Superior temporal gyrus (tissue), 1 donor: ENCODE data around the gene CNTF.

ENCODE experiments used
- DNase-seq: peaks from one replicate; pipeline ENCODE4 v3.0.0-alpha.2; 2016; ENCODE audit errors: extremely low spot score

Gene CNTF

DNA sequence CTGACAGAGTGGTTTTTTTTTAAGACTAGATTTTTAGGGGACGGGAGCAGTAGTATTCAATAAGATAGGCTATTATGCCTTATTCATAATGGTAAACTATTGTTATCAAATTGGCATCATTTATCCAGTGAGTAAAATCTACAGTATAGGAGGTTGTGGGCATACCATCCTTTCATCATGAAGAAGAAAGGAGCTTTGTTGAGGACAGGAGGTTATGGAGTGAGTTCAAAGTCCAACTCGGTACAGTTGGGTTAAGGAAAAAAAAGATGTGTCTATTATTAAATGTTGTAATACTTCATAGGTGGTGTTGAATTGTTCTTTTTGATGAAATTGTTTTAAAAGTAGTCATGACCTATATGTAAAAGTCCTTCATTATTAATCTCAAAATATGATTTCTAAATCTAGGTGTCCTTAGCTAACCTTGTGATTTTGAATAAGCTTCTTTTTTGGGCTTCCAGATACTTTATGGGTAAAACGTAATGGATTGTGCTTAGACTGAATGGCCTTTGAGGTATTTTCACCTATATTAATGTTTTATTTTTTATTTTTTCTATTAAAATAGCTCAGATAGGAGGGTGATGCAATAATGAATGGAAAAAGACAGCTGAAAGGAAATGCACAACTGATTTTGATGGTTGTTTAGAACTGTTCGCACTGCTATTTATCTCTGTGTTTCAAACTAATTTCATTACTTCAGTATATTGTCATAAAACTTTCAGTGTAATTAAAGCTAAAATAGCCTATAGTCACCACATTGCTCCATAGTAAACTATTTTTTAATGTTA lies 15.3 kb upstream of the CNTF start:
- DNase-seq: no peak

DNA sequence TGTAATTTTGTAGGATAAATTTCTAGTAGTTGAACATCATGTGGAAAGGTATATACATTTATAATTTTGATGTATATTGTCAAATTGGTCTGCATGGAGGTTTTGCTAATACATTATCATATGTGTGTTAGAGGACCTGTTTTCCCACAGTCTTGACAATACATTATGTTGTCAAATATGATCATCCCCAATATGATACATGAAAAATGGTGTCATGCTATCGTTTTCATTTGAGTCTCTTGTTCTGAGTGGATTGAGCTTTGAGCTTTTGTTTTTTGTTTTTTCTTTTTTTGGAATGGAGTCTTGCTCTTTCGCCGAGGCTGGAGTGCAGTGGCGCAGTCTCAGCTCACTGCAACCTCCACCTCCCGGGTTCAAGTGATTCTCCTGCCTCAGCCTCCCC lies 14.1 kb upstream of the CNTF start:
- no peak for DNase-seq

DNA sequence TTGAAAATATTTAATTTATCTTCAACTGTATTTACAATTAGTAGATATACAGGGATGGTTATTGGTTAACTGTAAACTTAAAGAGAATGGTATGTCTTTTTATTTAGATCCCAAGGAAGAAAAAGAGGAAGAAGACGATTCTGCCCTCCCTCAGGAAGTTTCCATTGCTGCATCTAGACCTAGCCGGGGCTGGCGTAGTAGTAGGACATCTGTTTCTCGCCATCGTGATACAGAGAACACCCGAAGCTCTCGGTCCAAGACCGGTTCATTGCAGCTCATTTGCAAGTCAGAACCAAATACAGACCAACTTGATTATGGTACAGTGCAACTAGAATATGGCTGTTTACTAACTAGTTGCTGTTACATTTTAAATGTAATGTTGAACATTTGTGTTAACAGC lies 12.7 kb upstream of the CNTF start:
- DNase-seq: no peak

DNA sequence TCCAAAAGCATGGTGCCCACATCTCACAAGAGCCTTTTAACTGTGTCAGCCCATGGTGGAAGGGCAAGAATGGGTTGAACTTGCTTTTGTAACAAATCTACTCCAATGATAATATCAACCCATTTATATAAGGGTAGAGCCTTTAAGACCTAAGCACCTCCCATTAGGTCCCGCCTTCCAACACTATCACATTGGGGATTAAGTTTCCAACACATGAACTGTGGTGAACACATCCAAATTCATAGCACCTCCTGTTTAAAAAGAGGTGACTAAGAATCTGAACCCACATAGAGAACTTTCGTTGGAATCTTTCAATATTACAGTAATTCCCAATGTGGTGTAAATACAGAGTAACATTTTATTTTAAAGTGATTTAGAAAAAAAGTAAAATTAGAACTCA lies 9.2 kb upstream of the CNTF start:
- no peak for DNase-seq

DNA sequence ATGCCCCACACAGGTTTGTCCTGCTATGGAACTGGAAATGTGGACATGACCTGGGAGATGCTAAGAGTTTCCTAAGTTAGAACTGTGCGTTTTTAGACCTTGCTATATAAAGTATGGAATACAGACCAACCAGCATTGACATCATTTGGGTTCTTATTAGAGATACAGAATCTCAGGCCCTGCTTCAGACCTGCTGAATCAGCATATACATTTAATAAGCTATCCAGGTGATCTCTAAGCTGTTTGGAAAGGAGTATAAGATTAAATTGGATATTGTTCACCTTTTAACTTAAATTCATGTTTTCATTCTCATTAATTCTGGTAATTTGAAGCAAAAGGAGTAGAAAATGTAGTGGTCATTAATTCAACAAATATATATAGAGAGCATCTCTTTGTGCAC lies 6.9 kb upstream of the CNTF start:
- no peak for DNase-seq

DNA sequence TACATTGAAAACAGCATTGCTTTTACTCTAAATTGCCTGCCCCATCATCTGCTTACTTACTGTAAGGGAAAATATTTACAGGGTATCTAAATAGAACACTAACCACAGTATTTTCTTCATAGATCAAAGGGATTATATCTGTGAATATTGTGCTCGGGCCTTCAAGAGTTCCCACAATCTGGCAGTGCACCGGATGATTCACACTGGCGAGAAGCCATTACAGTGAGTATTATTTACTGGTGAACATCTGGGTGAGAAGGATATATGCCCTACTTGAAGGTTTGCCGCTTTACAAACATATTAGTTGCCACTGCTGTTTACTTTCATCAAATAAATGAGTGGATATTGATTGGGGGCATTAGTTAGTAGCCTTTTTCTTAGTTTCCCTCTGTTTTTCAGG lies 5.9 kb upstream of the CNTF start:
- peak; percentile 23 for DNase-seq

DNA sequence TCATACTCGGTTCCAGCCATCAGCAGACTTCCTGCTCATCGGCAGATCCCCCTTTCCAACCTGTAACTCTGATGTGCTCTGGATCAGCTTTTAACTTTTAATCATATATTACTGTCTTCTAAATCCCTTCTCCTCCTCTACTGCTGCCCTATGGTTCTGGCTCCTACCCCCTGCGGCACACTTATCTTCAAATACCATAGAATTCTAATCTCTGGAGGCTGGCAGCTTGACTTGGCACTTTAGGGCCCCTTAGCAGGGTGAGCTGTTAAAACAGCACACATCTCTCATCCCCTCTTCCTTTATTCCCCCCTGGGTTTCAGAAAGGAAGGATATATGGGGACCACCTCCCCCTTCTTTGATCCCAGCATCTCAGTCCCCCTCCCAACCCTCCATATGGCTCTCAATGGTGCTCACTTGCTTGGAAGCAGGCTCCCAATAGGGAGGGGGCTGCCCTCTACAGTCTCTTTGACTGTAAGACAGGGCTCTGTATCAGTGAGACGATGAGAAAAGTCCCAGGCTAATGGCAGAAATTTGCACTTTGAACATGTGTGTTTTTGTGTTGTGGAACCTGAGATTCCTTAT lies 4.4 kb upstream of the CNTF start:
- peak; percentile 28 for DNase-seq

DNA sequence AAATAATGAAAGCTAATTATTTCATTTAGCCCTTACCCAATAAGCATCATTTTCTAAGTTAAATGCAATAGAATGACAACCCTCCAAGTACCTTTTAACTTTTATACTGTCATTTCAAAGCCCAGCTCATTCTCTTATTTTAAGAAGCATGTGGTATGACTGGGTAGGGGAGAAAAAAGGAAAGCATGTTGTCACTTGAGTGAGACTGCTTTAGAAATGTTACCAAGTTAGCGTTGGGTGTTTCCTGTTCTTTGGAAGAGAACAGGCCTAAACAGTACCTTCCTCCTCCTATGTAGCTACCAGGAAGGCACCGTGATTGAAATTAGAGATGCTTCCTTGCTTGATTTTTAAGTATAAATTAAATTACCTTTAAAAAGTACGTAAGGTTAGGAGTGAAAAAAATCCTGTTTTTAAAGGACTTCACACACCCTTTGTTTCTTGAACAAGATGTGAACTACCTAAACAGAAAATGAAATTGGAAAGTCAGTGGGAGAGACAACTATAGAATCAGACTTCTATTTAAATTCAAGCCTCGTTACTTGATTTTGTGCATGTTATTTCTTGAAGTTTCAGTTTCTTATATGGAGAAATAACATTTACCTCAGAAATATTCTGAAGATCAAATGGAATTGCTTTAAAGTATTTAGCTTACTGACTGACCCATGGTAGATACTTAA lies 741 bp upstream of the CNTF start:
- no peak for DNase-seq

DNA sequence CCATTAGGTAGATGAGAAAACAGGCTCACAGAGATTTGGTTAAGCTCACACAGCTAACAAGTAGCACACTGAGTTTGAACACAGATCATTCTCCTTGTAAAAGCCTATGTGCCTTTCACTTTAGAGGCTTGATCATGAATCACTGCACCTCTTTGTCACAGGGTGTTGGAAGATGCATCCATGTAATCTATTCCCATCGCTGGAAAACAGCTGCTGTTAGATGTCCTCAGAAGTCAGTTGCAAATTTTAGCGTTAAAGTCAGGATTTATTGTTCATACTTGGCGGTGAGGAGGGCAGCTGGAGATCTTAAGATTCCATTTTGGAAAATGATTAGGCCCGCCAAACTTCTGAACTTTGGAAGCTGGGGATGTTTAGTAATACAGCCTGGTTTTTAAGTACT lies 2.6 kb downstream of the CNTF start:
- no peak for DNase-seq

DNA sequence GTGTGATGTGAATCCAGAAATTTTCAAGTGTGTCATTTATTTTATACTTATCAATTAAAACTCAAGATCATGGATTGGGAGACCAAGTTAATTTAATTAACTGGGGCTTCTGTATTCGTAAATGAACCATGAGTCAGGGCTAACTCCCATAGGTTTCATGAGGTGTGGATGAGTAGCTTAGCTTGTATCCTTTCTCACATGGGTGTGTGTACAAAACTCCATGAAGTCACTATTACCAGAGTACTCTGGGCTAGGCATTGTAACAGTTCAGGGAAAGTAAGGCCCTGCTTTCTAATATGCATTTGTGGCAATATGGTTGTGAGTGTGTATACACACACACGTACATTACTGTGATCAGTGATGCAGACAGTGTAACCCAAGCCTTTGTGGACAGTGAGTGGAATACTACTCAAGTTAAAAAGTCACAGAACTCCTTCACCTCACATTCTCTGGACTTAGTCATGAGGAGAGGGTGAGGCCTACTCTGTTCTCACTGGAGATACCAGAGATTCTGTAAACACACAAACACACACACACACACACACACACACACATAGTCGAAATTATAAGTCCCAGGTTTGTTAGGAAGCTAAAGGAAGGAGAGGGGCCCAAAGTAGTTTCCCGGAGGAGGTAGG lies 3.5 kb downstream of the CNTF start:
- DNase-seq: no peak

DNA sequence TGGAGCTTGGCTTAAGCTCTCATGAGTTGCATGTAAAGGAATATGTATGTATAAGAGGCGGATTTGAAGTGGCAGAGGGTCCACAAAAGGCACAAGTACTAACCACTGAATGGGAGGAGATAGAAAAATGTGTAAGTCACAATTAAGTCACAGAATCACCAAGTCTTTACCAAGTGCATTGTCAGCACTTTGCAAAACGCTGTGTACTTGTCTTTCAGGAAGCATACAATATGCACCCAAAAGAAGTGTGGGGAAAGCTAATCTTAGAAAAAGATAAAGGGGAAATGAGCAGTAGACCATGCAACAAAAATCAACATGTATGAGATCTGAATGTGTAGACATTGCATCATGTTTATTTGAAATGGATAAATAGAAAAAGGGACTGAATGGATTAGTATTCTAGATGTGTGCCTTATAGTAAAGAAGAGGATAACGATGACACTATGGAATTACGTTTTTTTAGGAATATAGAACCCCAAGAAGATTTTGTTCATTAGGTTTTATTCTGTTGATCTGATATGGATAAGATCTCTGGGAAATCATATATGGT lies 4.5 kb downstream of the CNTF start:
- DNase-seq: no peak

DNA sequence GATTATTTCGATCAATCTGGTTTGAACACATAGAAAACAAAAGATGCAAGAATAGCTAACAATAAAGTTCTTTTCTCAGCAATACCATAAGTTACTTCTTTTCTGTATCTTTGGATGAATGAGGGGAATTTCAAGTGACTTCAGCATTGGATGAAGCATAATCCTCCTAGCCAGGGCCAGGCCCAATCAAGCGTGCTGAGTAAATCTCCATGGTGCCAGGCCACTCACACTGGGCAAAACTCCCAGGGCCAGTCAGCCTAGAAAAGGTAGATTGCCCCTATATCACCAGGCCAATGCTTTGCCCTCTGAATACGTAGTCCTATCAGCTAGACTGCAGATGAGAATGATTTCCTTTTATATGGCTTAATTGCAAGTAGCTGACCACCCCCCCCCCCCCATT lies 6.0 kb downstream of the CNTF start:
- no peak for DNase-seq

DNA sequence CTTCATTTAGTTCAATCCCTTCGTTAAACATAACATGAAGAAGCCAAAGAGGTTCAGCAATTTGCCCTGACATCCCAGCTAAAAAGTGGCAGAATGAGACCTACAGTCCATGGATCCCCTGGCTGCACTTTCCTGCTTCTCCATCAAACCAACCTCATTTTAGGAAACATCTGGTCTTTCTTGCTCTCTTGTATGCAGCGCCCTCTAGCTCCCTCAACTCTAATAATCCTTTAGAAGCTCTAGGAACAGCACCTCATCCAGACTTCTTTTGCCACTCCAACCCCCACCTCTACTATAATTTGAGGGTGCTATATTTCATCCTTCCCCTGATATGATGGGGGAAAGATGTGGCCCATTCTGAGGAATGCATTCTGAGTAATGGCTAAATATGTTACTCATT lies 7.4 kb downstream of the CNTF start:
- DNase-seq: peak; percentile 54

DNA sequence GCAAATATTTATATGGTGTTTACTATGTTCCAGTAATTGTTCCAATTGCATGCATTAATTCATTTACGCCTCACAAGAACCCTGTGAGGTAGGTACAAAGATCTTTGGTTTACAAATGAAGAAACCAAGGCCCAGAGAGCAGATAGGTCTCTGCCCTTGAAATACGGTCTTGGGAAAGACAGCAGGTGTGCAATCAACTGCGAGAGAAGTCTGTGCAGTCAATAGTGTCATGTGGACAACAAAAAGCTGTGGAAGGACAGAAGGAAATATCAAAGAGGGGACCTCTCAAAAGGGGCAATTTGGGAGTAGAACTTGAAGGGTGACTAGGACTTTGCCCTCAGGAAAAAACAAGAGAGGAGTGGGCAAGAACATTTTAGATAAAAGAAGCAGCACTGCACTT lies 8.9 kb downstream of the CNTF start:
- DNase-seq: no peak

DNA sequence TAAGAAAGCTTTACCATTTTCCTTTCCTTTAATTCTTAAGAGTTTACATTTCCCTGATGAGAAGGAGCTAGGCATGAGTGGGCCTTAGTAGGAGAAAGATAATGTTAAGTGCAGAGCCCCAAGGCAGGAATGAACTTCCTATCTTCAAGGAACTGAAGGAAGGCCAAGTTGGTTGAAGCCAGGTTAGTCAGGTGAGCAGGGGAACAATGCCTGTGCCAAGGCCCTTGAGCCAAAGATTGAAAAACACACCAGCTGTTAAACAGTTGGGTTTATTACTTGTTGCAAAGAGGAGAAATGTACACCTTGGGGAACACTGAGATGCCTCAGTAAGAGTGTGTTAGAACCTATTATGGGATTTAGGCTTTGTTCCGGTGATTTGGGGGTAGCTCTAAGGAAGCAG lies 10.0 kb downstream of the CNTF start:
- DNase-seq: no peak

DNA sequence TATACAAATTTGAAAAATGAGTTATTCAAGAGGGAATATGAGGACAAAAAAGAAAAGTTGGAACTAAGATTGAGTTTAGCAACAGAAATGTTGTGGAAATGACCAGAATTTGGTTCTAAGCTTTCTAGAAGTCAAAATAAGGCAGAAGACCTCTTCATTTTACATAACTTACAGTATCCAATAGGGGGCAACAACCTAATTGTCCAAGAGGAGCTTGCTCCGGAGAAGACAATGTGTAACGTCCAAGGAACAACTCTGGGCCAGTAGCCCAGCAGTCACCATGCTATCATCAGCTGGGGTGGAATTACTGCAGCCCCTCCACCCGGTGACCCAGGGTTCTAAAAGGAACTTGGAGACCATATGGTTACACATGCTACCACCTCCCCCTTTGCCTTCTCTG lies 14.1 kb downstream of the CNTF start:
- no peak for DNase-seq

DNA sequence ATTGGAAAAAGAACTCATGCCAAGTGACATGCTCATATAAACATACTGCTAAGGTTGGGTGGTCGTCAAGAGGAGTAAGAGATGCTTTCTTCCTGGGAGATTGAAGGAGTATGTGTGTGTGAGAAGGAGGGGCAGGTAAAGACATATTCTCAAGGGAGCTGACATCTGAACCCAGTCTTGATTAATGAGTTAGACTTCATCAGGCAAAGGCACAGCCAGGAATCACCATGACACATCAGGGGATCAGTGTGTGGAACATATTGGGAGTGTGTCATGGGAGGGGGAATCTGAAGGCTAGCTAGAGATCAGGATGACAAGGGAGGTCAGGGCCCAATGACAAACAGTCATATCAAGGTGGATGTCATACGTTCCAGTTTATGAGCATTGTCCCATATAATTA lies 14.9 kb downstream of the CNTF start:
- DNase-seq: no peak

DNA sequence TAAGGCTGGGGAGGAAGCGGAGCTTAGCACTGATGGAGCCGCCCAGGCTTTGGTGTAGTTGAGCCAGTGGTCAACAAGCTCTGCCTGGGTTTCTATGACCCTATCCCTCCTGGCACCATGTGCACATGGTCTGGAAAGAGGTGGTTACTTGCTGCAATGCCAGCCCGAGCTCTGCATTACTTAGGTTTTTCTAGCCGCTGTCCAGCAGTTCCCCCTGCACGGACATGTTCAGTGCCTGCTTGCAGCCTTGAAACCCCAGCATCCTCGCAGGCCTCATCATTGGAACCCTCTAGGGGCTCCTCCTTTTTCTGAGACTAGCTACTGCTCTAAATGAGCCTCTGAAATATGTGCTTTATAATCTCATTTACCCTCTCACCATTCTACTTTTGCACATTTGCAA lies 16.6 kb downstream of the CNTF start:
- DNase-seq: no peak

DNA sequence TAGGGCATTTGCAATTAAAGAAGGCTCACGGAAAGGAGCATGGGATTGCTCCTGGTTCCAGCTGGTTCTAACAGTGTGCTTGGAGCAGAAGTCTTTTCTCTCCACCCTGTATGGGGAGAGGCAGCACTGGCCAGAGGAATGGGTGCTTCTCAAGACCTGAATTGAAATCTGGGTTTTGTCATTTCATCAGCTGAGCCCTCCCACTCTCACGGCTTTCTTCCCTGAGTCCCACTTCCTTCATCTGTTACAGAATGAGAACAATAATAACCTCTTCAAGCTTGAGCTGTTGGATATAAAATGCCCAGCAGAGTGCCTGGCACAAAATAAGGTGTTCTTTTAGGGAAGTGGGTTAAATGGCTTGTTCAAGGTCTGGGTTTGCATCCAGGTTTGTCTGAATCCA lies 17.2 kb downstream of the CNTF start:
- no peak for DNase-seq

DNA sequence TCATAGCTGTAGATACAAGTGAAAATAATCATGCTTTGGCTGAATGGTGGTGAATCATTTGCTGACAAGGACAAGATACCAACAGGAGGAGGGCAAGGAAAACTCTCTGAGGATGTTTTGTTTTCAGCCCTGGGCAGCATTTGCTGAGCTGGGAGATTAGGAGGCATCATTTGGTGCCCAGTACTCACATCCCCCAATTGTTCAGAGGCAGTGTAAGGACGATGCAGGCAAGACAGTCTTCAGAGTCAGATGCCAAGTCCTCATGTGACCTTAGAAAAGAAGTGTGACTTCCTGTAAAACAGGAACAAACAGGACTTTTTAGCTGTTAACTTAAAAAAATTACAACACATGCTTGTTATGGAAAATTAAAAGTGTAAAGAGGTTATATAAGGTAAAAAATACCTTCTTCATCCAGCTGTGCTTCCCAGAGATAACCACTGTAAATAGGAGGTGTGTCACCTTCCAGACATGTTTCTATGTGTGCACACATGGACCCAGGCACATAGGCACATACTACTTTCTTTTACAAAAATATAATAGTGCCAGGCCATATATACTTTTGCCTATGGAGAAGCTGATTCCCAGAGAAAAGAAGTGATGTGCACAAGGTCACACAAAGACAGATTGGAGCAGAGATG lies 18.0 kb downstream of the CNTF start:
- DNase-seq: no peak

DNA sequence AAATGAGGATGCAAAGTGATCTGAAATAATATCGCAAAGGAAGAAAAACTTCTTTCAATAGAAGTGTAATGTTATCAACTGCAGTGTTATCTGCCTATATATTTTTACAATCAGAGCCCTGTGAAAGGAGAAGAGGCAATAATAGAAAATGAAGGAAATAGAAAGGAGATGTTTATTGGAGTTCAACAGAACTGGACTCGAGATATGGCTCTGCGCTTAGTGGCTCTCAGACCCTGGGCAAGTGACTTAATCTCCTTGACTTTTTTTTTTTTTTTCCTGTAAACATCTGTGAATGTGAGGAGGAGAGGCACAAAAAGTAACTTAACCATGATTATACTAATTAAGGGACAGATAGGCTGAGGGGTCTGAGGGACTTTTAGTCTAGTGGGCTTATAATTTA lies 18.9 kb downstream of the CNTF start:
- DNase-seq: no peak
